ENCODE results near the gene OSBPL5.

- TF ChIP-seq, protein P1, sequence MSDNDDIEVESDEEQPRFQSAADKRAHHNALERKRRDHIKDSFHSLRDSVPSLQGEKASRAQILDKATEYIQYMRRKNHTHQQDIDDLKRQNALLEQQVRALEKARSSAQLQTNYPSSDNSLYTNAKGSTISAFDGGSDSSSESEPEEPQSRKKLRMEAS (IDR thresholded peaks at IDR 0.05; ENCODE audit: low read depth, low read length), result no peak
- TF ChIP-seq, protein P2, sequence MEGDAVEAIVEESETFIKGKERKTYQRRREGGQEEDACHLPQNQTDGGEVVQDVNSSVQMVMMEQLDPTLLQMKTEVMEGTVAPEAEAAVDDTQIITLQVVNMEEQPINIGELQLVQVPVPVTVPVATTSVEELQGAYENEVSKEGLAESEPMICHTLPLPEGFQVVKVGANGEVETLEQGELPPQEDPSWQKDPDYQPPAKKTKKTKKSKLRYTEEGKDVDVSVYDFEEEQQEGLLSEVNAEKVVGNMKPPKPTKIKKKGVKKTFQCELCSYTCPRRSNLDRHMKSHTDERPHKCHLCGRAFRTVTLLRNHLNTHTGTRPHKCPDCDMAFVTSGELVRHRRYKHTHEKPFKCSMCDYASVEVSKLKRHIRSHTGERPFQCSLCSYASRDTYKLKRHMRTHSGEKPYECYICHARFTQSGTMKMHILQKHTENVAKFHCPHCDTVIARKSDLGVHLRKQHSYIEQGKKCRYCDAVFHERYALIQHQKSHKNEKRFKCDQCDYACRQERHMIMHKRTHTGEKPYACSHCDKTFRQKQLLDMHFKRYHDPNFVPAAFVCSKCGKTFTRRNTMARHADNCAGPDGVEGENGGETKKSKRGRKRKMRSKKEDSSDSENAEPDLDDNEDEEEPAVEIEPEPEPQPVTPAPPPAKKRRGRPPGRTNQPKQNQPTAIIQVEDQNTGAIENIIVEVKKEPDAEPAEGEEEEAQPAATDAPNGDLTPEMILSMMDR (IDR thresholded peaks at IDR 0.05; ENCODE audit: low read depth, low read length), result no peak
- TF ChIP-seq POLR2A (IDR thresholded peaks at IDR 0.05; ENCODE audit: extremely low read depth, insufficient read length), result no peak
Measured at GRCh38 chr11:3182462-3182852, 17.3 kb upstream of the OSBPL5 start.

Data from NB4 (cell line).